Bronchus fibroblast of lung (primary cell): Measurements from ENCODE around the gene ECSIT. TPM values are rescaled to one million over a fixed set of nuclear protein-coding genes. Genes with fewer than 3 reads are reported as not detected.

Experiments
- total RNA-seq: library from RNA; depleted of rRNA; stranded (reverse); fragments of >200 nt; gene quantifications from 2 replicates; pipeline ENCODE4 v1.2.3, GENCODE V29; 2015

Gene ECSIT
- 39.1 and 43.4 TPM in 2 replicates for total RNA-seq

GRCh38 chr19:11528551-11529341 lies at the start of gene ECSIT:
TSS of gene ECSIT (minus strand) at chr19:11529134. CDS start at chr19:11519170, 9,964 bp downstream.

GRCh38 chr19:11577451-11578257 lies 48.7 kb upstream of the ECSIT start, which contains the start of gene ACP5:
TSS of gene ACP5 (minus strand) at chr19:11577645. CDS start at chr19:11577317, 328 bp downstream.

GRCh38 chr19:11558881-11559828 lies 30.2 kb upstream of the ECSIT start, which contains the start of gene ELOF1:
TSS of gene ELOF1 (minus strand) at chr19:11559230. CDS start at chr19:11554347, 4,883 bp downstream.

GRCh38 chr19:11538232-11539036 lies 9.5 kb upstream of the ECSIT start, which contains the start of gene CNN1:
TSS of gene CNN1 (plus strand) at chr19:11538851. CDS start at chr19:11538928, 77 bp downstream.

GRCh38 chr19:11505504-11506100 lies 23.3 kb downstream of the ECSIT start, which contains the start of gene ZNF653:
TSS of gene ZNF653 (minus strand) at chr19:11505839. CDS start at chr19:11505786, 53 bp downstream.

GRCh38 chr19:11480715-11481533 lies 48.0 kb downstream of the ECSIT start, which contains the start of gene ELAVL3:
TSS of gene ELAVL3 (minus strand) at chr19:11481046. CDS start at chr19:11480608, 438 bp downstream.

Other genes starting within 250 kb of the ECSIT start
- not detected in 2 replicates for gene TSPAN16, start 233.0 kb downstream of the ECSIT start, total RNA-seq
- gene RAB3D, start 189.5 kb downstream of the ECSIT start, total RNA-seq = 4.0 and 5.5 TPM in 2 replicates
- gene TMEM205, start 182.9 kb downstream of the ECSIT start, total RNA-seq = 135 and 145 TPM in 2 replicates
- 2.5 and 6.7 TPM in 2 replicates for gene CCDC159, start 182.6 kb downstream of the ECSIT start, total RNA-seq
- 8.6 and 13.5 TPM in 2 replicates for gene PLPPR2, start 173.7 kb downstream of the ECSIT start, total RNA-seq
- gene SWSAP1, start 154.5 kb downstream of the ECSIT start, total RNA-seq = 1.7 and 2.1 TPM in 2 replicates
- 12.4 and 15.3 TPM in 2 replicates for gene EPOR, start 144.8 kb downstream of the ECSIT start, total RNA-seq
- not detected in 2 replicates for gene RGL3, start 109.8 kb downstream of the ECSIT start, total RNA-seq
- 0.15 and 0.17 TPM in 2 replicates for gene ODAD3, start 94.0 kb downstream of the ECSIT start, total RNA-seq
- 171 and 176 TPM in 2 replicates for gene PRKCSH, start 93.5 kb downstream of the ECSIT start, total RNA-seq
- not detected in 2 replicates for gene ELAVL3, start 48.1 kb downstream of the ECSIT start, total RNA-seq
- 4.5 and 5.0 TPM in 2 replicates for gene ZNF653, start 23.3 kb downstream of the ECSIT start, total RNA-seq
- gene CNN1, start 9.7 kb upstream of the ECSIT start, total RNA-seq = 9.1 and 9.2 TPM in 2 replicates
- 61.2 and 69.8 TPM in 2 replicates for gene ELOF1, start 30.1 kb upstream of the ECSIT start, total RNA-seq
- under 0.01 and 0.17 TPM in 2 replicates for gene ACP5, start 48.5 kb upstream of the ECSIT start, total RNA-seq
- 11.1 and 12.2 TPM in 2 replicates for gene ZNF627, start 68.3 kb upstream of the ECSIT start, total RNA-seq
- gene ZNF823, start 209.8 kb upstream of the ECSIT start, total RNA-seq = 3.4 and 3.9 TPM in 2 replicates
- 2.1 and 3.2 TPM in 2 replicates for gene ZNF441, start 237.9 kb upstream of the ECSIT start, total RNA-seq